ENCODE measurements around the gene FAM83G.

GRCh38 chr17:19003543-19004420 is 782 bp downstream of the FAM83G start:
- TF ChIP-seq ZNF274 (IDR thresholded peaks at IDR 0.05; ENCODE audit: low read depth, low read length) = no peak
- TF ChIP-seq YY1 (IDR thresholded peaks at IDR 0.05; ENCODE audit: insufficient read depth, insufficient read length) = no peak
- TF ChIP-seq SUZ12 (IDR thresholded peaks at IDR 0.05; ENCODE audit: extremely low read depth, insufficient read depth, insufficient read length) = no peak
